GM23338 (cell line): ENCODE results near the gene ZBTB8B.

Experiments used
- EZH2 ChIP-seq: fragments of 200-600 bp; sonication (generic); IDR thresholded peaks from one replicate; pipeline ENCODE4 v1.8.0; 2017; ENCODE audit warnings: antibody characterized with exemption, mild to moderate bottlenecking, low read depth; ENCODE audit not compliant: unreplicated experiment
- POLR2AphosphoS5 ChIP-seq: IDR thresholded peaks from 2 replicates; pipeline ENCODE4 v1.6.1; 2016; ENCODE audit warnings: antibody characterized with exemption, low read depth
- TF ChIP-seq, protein P1 (sequence below), 2 experiments: fragments of 200-600 bp in 1 of 2; sonication (generic) in 1 of 2; conservative IDR thresholded peaks; 2 replicates each; pipeline versions ENCODE4 v1.5.1 to v1.6.1; 2016 to 2017; ENCODE audit warnings: antibody characterized with exemption in 2 of 2, low read depth in 2 of 2, mild to moderate bottlenecking in 2 of 2, moderate library complexity in 1 of 2

DNA sequence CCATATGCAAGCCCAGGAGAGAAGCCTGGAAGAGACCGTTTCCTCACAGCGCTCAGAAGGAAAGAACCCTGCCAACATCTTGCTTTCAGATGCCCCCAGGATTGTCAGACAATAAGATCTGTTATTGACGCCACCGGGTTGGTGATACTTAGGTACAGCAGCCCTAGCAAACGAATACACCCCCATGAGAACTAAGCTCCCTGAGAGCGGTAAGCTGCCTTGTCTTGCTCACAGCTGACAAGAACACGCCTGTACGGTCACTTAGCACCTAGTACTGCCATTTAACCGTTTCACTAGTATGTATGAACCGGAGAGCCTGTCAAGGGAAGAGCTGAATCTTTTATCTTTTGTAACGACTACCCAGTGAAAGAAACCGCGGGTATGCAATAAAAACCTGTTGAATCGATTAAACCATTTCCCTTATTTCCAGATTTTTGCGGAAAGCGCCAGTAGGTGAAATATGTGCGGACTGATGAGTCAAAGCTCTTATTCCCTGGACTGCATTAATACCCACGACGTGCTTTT is 619 bp upstream of the ZBTB8B start:
- TF ChIP-seq, protein P1, sequence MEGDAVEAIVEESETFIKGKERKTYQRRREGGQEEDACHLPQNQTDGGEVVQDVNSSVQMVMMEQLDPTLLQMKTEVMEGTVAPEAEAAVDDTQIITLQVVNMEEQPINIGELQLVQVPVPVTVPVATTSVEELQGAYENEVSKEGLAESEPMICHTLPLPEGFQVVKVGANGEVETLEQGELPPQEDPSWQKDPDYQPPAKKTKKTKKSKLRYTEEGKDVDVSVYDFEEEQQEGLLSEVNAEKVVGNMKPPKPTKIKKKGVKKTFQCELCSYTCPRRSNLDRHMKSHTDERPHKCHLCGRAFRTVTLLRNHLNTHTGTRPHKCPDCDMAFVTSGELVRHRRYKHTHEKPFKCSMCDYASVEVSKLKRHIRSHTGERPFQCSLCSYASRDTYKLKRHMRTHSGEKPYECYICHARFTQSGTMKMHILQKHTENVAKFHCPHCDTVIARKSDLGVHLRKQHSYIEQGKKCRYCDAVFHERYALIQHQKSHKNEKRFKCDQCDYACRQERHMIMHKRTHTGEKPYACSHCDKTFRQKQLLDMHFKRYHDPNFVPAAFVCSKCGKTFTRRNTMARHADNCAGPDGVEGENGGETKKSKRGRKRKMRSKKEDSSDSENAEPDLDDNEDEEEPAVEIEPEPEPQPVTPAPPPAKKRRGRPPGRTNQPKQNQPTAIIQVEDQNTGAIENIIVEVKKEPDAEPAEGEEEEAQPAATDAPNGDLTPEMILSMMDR (conservative IDR thresholded peaks at IDR 0.05; ENCODE audit: low read depth in 2 of 2), result no peak
- TF ChIP-seq POLR2AphosphoS5 (no peak), EZH2 (no peak)
